Smooth muscle cell (in vitro differentiated cells): ENCODE results near the gene AFF3. TPM values are rescaled to one million over a fixed set of nuclear protein-coding genes. Genes with fewer than 3 reads are reported as not detected.

Experiments used
- DNase-seq: peaks from one replicate; lab custom pipeline; 2025; ENCODE audit not compliant: unreplicated experiment; lab: John Stamatoyannopoulos, UW
- H2AFZ ChIP-seq: fragments of 200-600 bp; sonication (generic); 2 replicates; pipeline ENCODE4 v1.6.0; 2016; ENCODE audit warnings: antibody characterized with exemption, low read depth, mild to moderate bottlenecking
- H3F3A ChIP-seq: fragments of 200-600 bp; sonication (generic); 2 replicates; pipeline ENCODE4 v1.6.0; 2017; ENCODE audit warnings: antibody characterized with exemption, low read depth
- H3K27ac ChIP-seq: fragments of 200-600 bp; sonication (generic); 2 replicates; pipeline ENCODE4 v1.5.1; 2016; ENCODE audit warnings: low read depth, mild to moderate bottlenecking
- H3K27me3 ChIP-seq: fragments of 200-600 bp; sonication (generic); 2 replicates; pipeline ENCODE4 v1.6.1; 2016; ENCODE audit warnings: low read depth, mild to moderate bottlenecking
- H3K36me3 ChIP-seq: fragments of 200-600 bp; sonication (generic); 2 replicates; pipeline ENCODE4 v1.5.1; 2016; ENCODE audit warnings: low read depth
- H3K4me1 ChIP-seq: fragments of 200-600 bp; sonication (generic); 2 replicates; pipeline ENCODE4 v1.5.1; 2016; ENCODE audit warnings: low read depth
- H3K4me2 ChIP-seq: fragments of 200-600 bp; sonication (generic); 2 replicates; pipeline ENCODE4 v1.6.0; 2016; ENCODE audit warnings: mild to moderate bottlenecking
- H3K4me3 ChIP-seq: fragments of 200-600 bp; sonication (generic); 2 replicates; pipeline ENCODE4 v1.5.1; 2016; ENCODE audit warnings: mild to moderate bottlenecking
- H3K79me2 ChIP-seq: fragments of 200-600 bp; sonication (generic); 2 replicates; pipeline ENCODE4 v1.6.0; 2016; ENCODE audit warnings: low read depth, mild to moderate bottlenecking
- H3K9ac ChIP-seq: fragments of 200-600 bp; sonication (generic); 2 replicates; pipeline ENCODE4 v1.6.0; 2016; ENCODE audit warnings: low read depth
- H3K9me3 ChIP-seq: fragments of 200-600 bp; sonication (generic); replicated peaks from 2 replicates; pipeline ENCODE4 v1.5.1; 2016; ENCODE audit warnings: low read depth
- H4K20me1 ChIP-seq: fragments of 200-600 bp; sonication (generic); 2 replicates; pipeline ENCODE4 v1.6.0; 2016; ENCODE audit warnings: low read depth
- WGBS: methylation state at CpG from one replicate; pipeline ENCODE4 v1.1.7; 2016; ENCODE audit warnings: low lambda C conversion rate; 5-methylcytosine and 5-hydroxymethylcytosine counted together
- polyA plus RNA-seq: library from polyadenylated mRNA; unstranded; fragments of >200 nt; fragmentation: Nextera tagmentation; extraction: Ambion mirVana; gene quantifications from 2 replicates; pipeline ENCODE4 v1.2.1, GENCODE V29; 2016
- total RNA-seq: library from RNA; depleted of rRNA; stranded (reverse); fragments of >200 nt; gene quantifications from 2 replicates; pipeline ENCODE4 v1.2.3, GENCODE V29; 2014
- TF ChIP-seq, protein P1 (sequence below): fragments of 200-600 bp; sonication (generic); IDR thresholded peaks from 2 replicates; pipeline ENCODE4 v1.5.1; 2017; ENCODE audit warnings: borderline replicate concordance, mild to moderate bottlenecking, antibody characterized with exemption; ENCODE audit not compliant: insufficient read depth, poor library complexity, severe bottlenecking

AFF3 gene
- total and polyA plus RNA-seq, 2 experiments from 2014 or later: 0.27 to 0.39 TPM

DNA sequence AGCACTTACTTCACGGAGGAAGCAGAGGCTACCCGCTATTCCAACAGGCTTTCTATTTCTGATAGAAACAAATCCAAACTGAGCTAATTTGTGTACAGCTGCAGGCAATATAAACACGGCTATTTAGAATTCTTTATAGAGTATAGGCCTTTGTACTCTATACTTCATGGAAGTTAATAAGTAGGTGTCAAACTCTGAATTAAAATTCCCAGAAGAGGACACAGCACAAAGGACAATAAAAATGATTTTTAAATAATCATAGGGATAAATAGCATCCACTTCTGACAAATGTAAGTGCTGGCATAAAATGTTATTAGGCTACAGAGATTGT lies 261.5 kb downstream of the AFF3 start:
- DNase-seq: no peak
- TF ChIP-seq, protein P1, sequence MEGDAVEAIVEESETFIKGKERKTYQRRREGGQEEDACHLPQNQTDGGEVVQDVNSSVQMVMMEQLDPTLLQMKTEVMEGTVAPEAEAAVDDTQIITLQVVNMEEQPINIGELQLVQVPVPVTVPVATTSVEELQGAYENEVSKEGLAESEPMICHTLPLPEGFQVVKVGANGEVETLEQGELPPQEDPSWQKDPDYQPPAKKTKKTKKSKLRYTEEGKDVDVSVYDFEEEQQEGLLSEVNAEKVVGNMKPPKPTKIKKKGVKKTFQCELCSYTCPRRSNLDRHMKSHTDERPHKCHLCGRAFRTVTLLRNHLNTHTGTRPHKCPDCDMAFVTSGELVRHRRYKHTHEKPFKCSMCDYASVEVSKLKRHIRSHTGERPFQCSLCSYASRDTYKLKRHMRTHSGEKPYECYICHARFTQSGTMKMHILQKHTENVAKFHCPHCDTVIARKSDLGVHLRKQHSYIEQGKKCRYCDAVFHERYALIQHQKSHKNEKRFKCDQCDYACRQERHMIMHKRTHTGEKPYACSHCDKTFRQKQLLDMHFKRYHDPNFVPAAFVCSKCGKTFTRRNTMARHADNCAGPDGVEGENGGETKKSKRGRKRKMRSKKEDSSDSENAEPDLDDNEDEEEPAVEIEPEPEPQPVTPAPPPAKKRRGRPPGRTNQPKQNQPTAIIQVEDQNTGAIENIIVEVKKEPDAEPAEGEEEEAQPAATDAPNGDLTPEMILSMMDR: no peak
- Histone ChIP-seq H3K4me2 (no peak overlapping the region), H3F3A (no peaks in the 10 kb centered on the region), H3K79me2 (no peaks in the 10 kb centered on the region), H3K9ac (no peak overlapping the region), H3K27ac (no peak overlapping the region), H3K4me3 (no peak overlapping the region), H3K27me3 (peaks cover 6% of the 10 kb centered on the region), H3K4me1 (peaks cover 11% of the 10 kb centered on the region), H3K9me3 (no peaks in the 10 kb centered on the region), H3K36me3 (no peaks in the 10 kb centered on the region), H4K20me1 (no peaks in the 10 kb centered on the region), H2AFZ (no peak overlapping the region)
- 88% methylated on average over 3 of the region's 3 CpGs for WGBS

GRCh38 chr2:99880148-99880963 lies 262.0 kb downstream of the AFF3 start:
- H3K9ac ChIP-seq: no peak overlapping the region
- H3K4me3 ChIP-seq: no peak overlapping the region
- H3K27me3 ChIP-seq: peaks cover under 1% of the 10 kb centered on the region
- no peaks in the 10 kb centered on the region for H3K9me3 ChIP-seq
- no peak overlapping the region for H3K4me2 ChIP-seq
- H3K4me1 ChIP-seq: peaks cover 11% of the 10 kb centered on the region
- no peak for DNase-seq
- no peaks in the 10 kb centered on the region for H3K79me2 ChIP-seq
- no peaks in the 10 kb centered on the region for H3K36me3 ChIP-seq
- H3F3A ChIP-seq: no peaks in the 10 kb centered on the region
- peak overlapping the region; percentile 39 for H3K27ac ChIP-seq
- H4K20me1 ChIP-seq: no peaks in the 10 kb centered on the region
- TF ChIP-seq, protein P1: no peak
- no peak overlapping the region for H2AFZ ChIP-seq
- 66% methylated on average over 16 of the region's 16 CpGs for WGBS

- H3K79me2 ChIP-seq: no peaks in the 10 kb centered on the region
- no peaks in the 10 kb centered on the region for H3F3A ChIP-seq
- 86% methylated on average over 4 of the region's 4 CpGs for WGBS
- peaks cover 11% of the 10 kb centered on the region for H3K4me1 ChIP-seq
- H3K4me3 ChIP-seq: no peak overlapping the region
- no peak overlapping the region for H3K4me2 ChIP-seq
- H3K9ac ChIP-seq: no peak overlapping the region
- no peaks in the 10 kb centered on the region for H4K20me1 ChIP-seq
- no peaks in the 10 kb centered on the region for H3K36me3 ChIP-seq
- H3K27ac ChIP-seq: peak overlapping the region; percentile 39
- TF ChIP-seq, protein P1: no peak
- no peak for DNase-seq
- no peak overlapping the region for H2AFZ ChIP-seq
- no peaks in the 10 kb centered on the region for H3K27me3 ChIP-seq
- no peaks in the 10 kb centered on the region for H3K9me3 ChIP-seq
Observed at GRCh38 chr2:99879481-99879880, 262.9 kb downstream of the AFF3 start.
